HFF-Myc (cell line): Measurements from ENCODE around the gene DCBLD1.

Source experiments
- DNase-seq: peaks from one replicate; pipeline ENCODE4 v3.0.0-alpha.2; 2011; ENCODE audit warnings: low read depth; ENCODE audit errors: extremely low read depth
- H3K4me3 ChIP-seq: replicated peaks from 2 replicates; pipeline ENCODE4 v1.5.1; 2011; ENCODE audit warnings: low read depth, mild to moderate bottlenecking, control low read depth, low read length
- CTCF ChIP-seq: IDR thresholded peaks from 2 replicates; pipeline ENCODE4 v1.5.1; 2012; ENCODE audit warnings: mild to moderate bottlenecking, low read depth, low read length, control low read depth; ENCODE audit errors: missing control alignments

The DCBLD1 gene

GRCh38 chr6:117521791-117522502 is 39.5 kb downstream of the DCBLD1 start:
- TF ChIP-seq CTCF = no peak
- no peak overlapping the region for H3K4me3 ChIP-seq
- DNase-seq = no peak

GRCh38 chr6:117525607-117526006 is 43.1 kb downstream of the DCBLD1 start:
- TF ChIP-seq CTCF = no peak
- no peak overlapping the region for H3K4me3 ChIP-seq
- DNase-seq = no peak

- no peak overlapping the region for H3K4me3 ChIP-seq
- DNase-seq = no peak
- no peak for TF ChIP-seq CTCF
These were observed 48.2 kb downstream of the DCBLD1 start for GRCh38 chr6:117530467-117531242.

- no peak for DNase-seq
- H3K4me3 ChIP-seq = no peak overlapping the region
These were observed 48.9 kb downstream of the DCBLD1 start for GRCh38 chr6:117531346-117531745.

GRCh38 chr6:117531809-117532725 is 49.6 kb downstream of the DCBLD1 start:
- TF ChIP-seq CTCF = no peak
- H3K4me3 ChIP-seq = no peak overlapping the region
- no peak for DNase-seq

More at GRCh38 chr6:117531346-117531745, 48.9 kb downstream of the DCBLD1 start:
- no peak for TF ChIP-seq CTCF

- no peak for TF ChIP-seq CTCF
These were observed 51.3 kb downstream of the DCBLD1 start for GRCh38 chr6:117533775-117534174.

More at GRCh38 chr6:117533775-117534174, 51.3 kb downstream of the DCBLD1 start:
- DNase-seq = no peak
- H3K4me3 ChIP-seq = no peak overlapping the region
